Trophoblast cell (in vitro differentiated cells and primary cell): Measurements from ENCODE around the gene TEAD2.

Experiments used
- DNase-seq, 2 donors: peaks; one replicate each; pipeline ENCODE4 v3.0.0-alpha.2; 2016
- H2AFZ ChIP-seq: 2 replicates; pipeline ENCODE4 v1.6.1; 2013; ENCODE audit warnings: low read length, moderate library complexity, mild to moderate bottlenecking; ENCODE audit not compliant: insufficient read depth, poor library complexity
- H2AK5ac ChIP-seq: 2 replicates; pipeline ENCODE4 v1.6.1; 2013; ENCODE audit warnings: mild to moderate bottlenecking, low read length
- H2BK120ac ChIP-seq: 2 replicates; pipeline ENCODE4 v1.6.1; 2013; ENCODE audit warnings: low read length, mild to moderate bottlenecking, moderate library complexity; ENCODE audit not compliant: insufficient read depth, poor library complexity
- H2BK12ac ChIP-seq: 2 replicates; pipeline ENCODE4 v1.6.1; 2013; ENCODE audit warnings: mild to moderate bottlenecking, low read length, moderate library complexity
- H2BK5ac ChIP-seq: 2 replicates; pipeline ENCODE4 v1.6.1; 2013; ENCODE audit warnings: low read length, low read depth, moderate library complexity, mild to moderate bottlenecking; ENCODE audit not compliant: poor library complexity
- H3K14ac ChIP-seq: 2 replicates; pipeline ENCODE4 v1.6.1; 2013; ENCODE audit warnings: mild to moderate bottlenecking, low read length
- H3K18ac ChIP-seq: 2 replicates; pipeline ENCODE4 v1.6.1; 2013; ENCODE audit warnings: mild to moderate bottlenecking, low read length
- H3K23ac ChIP-seq: 2 replicates; pipeline ENCODE4 v1.6.1; 2013; ENCODE audit warnings: low read length
- H3K27ac ChIP-seq: 2 replicates; pipeline ENCODE4 v1.5.1; 2013; ENCODE audit warnings: low read depth, mild to moderate bottlenecking, inconsistent platforms, low read length, moderate library complexity
- H3K27me3 ChIP-seq: 2 replicates; pipeline ENCODE4 v1.6.1; 2013; ENCODE audit warnings: inconsistent platforms, mild to moderate bottlenecking, low read length, moderate library complexity; ENCODE audit not compliant: insufficient read depth
- H3K36me3 ChIP-seq, 2 experiments: 1 replicate in 1 of 2; 2 replicates in 1 of 2; pipeline ENCODE4 v1.6.1; 2013; ENCODE audit warnings: low read length in 2 of 2, mild to moderate bottlenecking in 2 of 2, moderate library complexity in 1 of 2; ENCODE audit not compliant: insufficient read depth in 2 of 2, control insufficient read depth in 1 of 2
- H3K4ac ChIP-seq: 2 replicates; pipeline ENCODE4 v1.6.1; 2013; ENCODE audit warnings: low read depth, mild to moderate bottlenecking, low read length, moderate library complexity
- H3K4me1 ChIP-seq, 2 experiments: 1 replicate in 1 of 2; 2 replicates in 1 of 2; pipeline ENCODE4 v1.6.1; 2013; ENCODE audit warnings: low read length in 2 of 2, mild to moderate bottlenecking in 2 of 2, moderate library complexity in 1 of 2; ENCODE audit not compliant: insufficient read depth in 2 of 2, control insufficient read depth in 1 of 2
- H3K4me2 ChIP-seq: 2 replicates; pipeline ENCODE4 v1.6.1; 2013; ENCODE audit warnings: inconsistent platforms, mild to moderate bottlenecking, low read length, moderate library complexity
- H3K4me3 ChIP-seq: 2 replicates; pipeline ENCODE4 v1.5.1; 2013; ENCODE audit warnings: mild to moderate bottlenecking, low read depth, low read length, inconsistent platforms
- H3K79me1 ChIP-seq: one replicate; pipeline ENCODE4 v1.6.1; 2013; ENCODE audit warnings: low read length
- H3K79me2 ChIP-seq: 2 replicates; pipeline ENCODE4 v1.6.1; 2013; ENCODE audit warnings: low read length, mild to moderate bottlenecking; ENCODE audit not compliant: control insufficient read depth, insufficient read depth, poor library complexity
- H3K9ac ChIP-seq: 2 replicates; pipeline ENCODE4 v1.6.1; 2013; ENCODE audit warnings: mild to moderate bottlenecking, low read length
- H3K9me3 ChIP-seq: 2 replicates; pipeline ENCODE4 v1.6.1; 2013; ENCODE audit warnings: low read depth, mild to moderate bottlenecking, control low read depth, inconsistent platforms, low read length; ENCODE audit not compliant: insufficient read depth
- H4K12ac ChIP-seq: 2 replicates; pipeline ENCODE4 v1.6.1; 2013; ENCODE audit warnings: low read depth, mild to moderate bottlenecking, low read length, moderate library complexity
- H4K8ac ChIP-seq: 2 replicates; pipeline ENCODE4 v1.6.1; 2013; ENCODE audit warnings: low read depth, mild to moderate bottlenecking, low read length, moderate library complexity
- H4K91ac ChIP-seq: one replicate; pipeline ENCODE4 v1.6.1; 2013; ENCODE audit warnings: low read depth, mild to moderate bottlenecking, low read length, moderate library complexity
- WGBS: extraction: QIAGEN DNeasy Blood & Tissue Kit; methylation state at CpG from one replicate; pipeline ENCODE4 v1.1.7; 2013; ENCODE audit warnings: missing lambda C conversion rate; ENCODE audit not compliant: insufficient read length, insufficient coverage; ENCODE audit errors: extremely low coverage; 5-methylcytosine and 5-hydroxymethylcytosine counted together

TEAD2 gene

GRCh38 chr19:49393881-49394280, 31.7 kb upstream of the TEAD2 start:
- Histone ChIP-seq H3K27me3 (no peaks in the 10 kb centered on the region), H3K9ac (no peak overlapping the region), H3K79me1 (no peaks in the 10 kb centered on the region), H3K18ac (no peak overlapping the region), H2BK5ac (no peak overlapping the region), H4K8ac (no peak overlapping the region), H3K4ac (no peak overlapping the region), H3K27ac (no peak overlapping the region), H3K4me1 (no peaks in the 10 kb centered on the region), H3K9me3 (no peaks in the 10 kb centered on the region), H3K4me2 (no peak overlapping the region), H3K23ac (no peak overlapping the region), H3K79me2 (no peaks in the 10 kb centered on the region), H3K36me3 (no peaks in the 10 kb centered on the region), H3K4me3 (no peak overlapping the region), H3K14ac (no peak overlapping the region), H2BK12ac (no peak overlapping the region), H2AK5ac (no peak overlapping the region), H4K91ac (no peak overlapping the region), H4K12ac (no peak overlapping the region), H2BK120ac (no peak overlapping the region), H2AFZ (no peak overlapping the region)
- no peak for DNase-seq
- WGBS: no CpG with 5 or more reads among the region's 5 CpGs

- Histone ChIP-seq H3K23ac (no peak overlapping the region), H3K27ac (no peak overlapping the region), H3K79me2 (no peaks in the 10 kb centered on the region), H3K9me3 (no peaks in the 10 kb centered on the region), H4K8ac (no peak overlapping the region), H2AK5ac (no peak overlapping the region), H2BK12ac (no peak overlapping the region), H2AFZ (no peak overlapping the region), H3K14ac (no peak overlapping the region), H3K18ac (no peak overlapping the region), H3K4me1 (no peaks in the 10 kb centered on the region), H2BK120ac (no peak overlapping the region), H3K27me3 (no peaks in the 10 kb centered on the region), H2BK5ac (no peak overlapping the region), H3K79me1 (no peaks in the 10 kb centered on the region), H3K4me2 (no peak overlapping the region), H4K12ac (no peak overlapping the region), H3K4ac (no peak overlapping the region), H3K9ac (no peak overlapping the region), H3K36me3 (no peaks in the 10 kb centered on the region), H3K4me3 (no peak overlapping the region), H4K91ac (no peak overlapping the region)
- WGBS: no CpG with 5 or more reads among the region's 14 CpGs
- DNase-seq: peak; percentile 73 to 83
These were observed 29.6 kb upstream of the TEAD2 start for GRCh38 chr19:49391581-49392399.

- H4K8ac ChIP-seq: no peak overlapping the region
- no peak overlapping the region for H2BK5ac ChIP-seq
- no peak overlapping the region for H3K23ac ChIP-seq
- H4K91ac ChIP-seq: no peak overlapping the region
- H2AFZ ChIP-seq: no peak overlapping the region
- no peak overlapping the region for H4K12ac ChIP-seq
- no peak overlapping the region for H2BK12ac ChIP-seq
- H3K4me1 ChIP-seq: no peaks in the 10 kb centered on the region
- H2AK5ac ChIP-seq: no peak overlapping the region
- no peaks in the 10 kb centered on the region for H3K36me3 ChIP-seq
- no peaks in the 10 kb centered on the region for H3K27me3 ChIP-seq
- DNase-seq: no peak
- H3K4me3 ChIP-seq: no peak overlapping the region
- no peak overlapping the region for H3K4me2 ChIP-seq
- H3K9me3 ChIP-seq: no peaks in the 10 kb centered on the region
- H3K79me2 ChIP-seq: no peaks in the 10 kb centered on the region
- H2BK120ac ChIP-seq: no peak overlapping the region
- H3K9ac ChIP-seq: no peak overlapping the region
- no peak overlapping the region for H3K14ac ChIP-seq
- H3K18ac ChIP-seq: no peak overlapping the region
- no CpG with 5 or more reads among the region's 9 CpGs for WGBS
- no peak overlapping the region for H3K27ac ChIP-seq
- no peaks in the 10 kb centered on the region for H3K79me1 ChIP-seq
- H3K4ac ChIP-seq: no peak overlapping the region
These were observed 28.7 kb upstream of the TEAD2 start for GRCh38 chr19:49390929-49391359.

DNA sequence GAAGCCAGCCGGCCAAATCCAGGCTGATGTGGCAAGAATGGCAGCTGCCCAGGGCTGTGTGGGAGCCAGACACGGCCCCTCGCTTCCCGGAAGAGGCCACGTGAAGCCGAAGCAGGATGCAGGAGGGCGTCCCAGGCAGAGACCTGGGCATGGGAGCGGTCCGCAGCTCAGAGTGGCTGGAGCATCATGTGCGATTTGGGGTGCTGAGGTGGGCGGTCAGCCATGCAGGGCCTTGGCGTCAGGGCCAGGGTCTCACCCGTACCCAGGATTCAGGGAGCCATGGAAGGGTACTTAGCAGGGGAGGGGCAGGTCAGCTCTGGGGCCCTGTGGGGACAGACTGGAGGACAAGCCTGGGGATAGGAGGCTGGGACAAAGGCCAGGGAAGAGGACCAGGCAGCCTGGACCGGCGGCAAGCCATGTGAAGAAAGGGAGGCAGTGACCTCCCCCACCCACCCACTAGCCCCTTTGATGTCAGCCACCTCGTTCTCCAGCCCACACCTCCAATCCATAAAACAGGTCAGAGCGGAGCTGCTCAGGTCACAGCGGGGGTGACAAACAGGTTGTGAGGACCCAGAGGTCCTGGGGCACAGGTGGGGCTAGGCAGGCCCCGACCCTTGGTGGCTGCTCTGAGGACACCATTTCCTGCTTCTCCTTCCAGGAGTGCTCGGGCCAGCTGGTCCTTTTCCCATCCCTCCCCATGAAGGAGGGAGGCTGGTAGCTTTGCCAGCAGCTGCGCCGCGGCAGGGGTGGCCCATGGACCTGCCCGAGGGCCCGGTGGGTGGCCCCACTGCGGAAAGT, 28.1 kb upstream of the TEAD2 start:
- no peak overlapping the region for H4K12ac ChIP-seq
- no peak overlapping the region for H4K8ac ChIP-seq
- H2BK12ac ChIP-seq: no peak overlapping the region
- H3K9ac ChIP-seq: no peak overlapping the region
- no peak overlapping the region for H3K18ac ChIP-seq
- H3K14ac ChIP-seq: no peak overlapping the region
- no peak overlapping the region for H2AK5ac ChIP-seq
- H3K79me1 ChIP-seq: no peaks in the 10 kb centered on the region
- no peaks in the 10 kb centered on the region for H3K4me1 ChIP-seq
- H3K36me3 ChIP-seq: no peaks in the 10 kb centered on the region
- H3K4me3 ChIP-seq: no peak overlapping the region
- H3K9me3 ChIP-seq: no peaks in the 10 kb centered on the region
- no CpG with 5 or more reads among the region's 26 CpGs for WGBS
- H3K23ac ChIP-seq: no peak overlapping the region
- no peak overlapping the region for H2BK5ac ChIP-seq
- no peaks in the 10 kb centered on the region for H3K27me3 ChIP-seq
- H3K79me2 ChIP-seq: no peaks in the 10 kb centered on the region
- no peak overlapping the region for H3K27ac ChIP-seq
- no peak overlapping the region for H2AFZ ChIP-seq
- DNase-seq: no peak
- H3K4ac ChIP-seq: no peak overlapping the region
- no peak overlapping the region for H2BK120ac ChIP-seq
- H3K4me2 ChIP-seq: no peak overlapping the region
- no peak overlapping the region for H4K91ac ChIP-seq
